Mesodermal cell (in vitro differentiated cells): ENCODE results near the gene PIGR.
A peak's percentile ranks its signal among the peaks of the same experiment; 100 is the strongest.

Experiments used
- H3K27ac ChIP-seq: 2 replicates; pipeline ENCODE4 v1.7.0; 2013; ENCODE audit warnings: mild to moderate bottlenecking, low read depth, low read length, moderate library complexity; ENCODE audit not compliant: severe bottlenecking
- H3K36me3 ChIP-seq: 2 replicates; pipeline ENCODE4 v1.7.1; 2013; ENCODE audit warnings: mild to moderate bottlenecking, low read length, moderate library complexity; ENCODE audit not compliant: control insufficient read depth, insufficient read depth
- H3K4me1 ChIP-seq: one replicate; pipeline ENCODE4 v1.7.1; 2013; ENCODE audit warnings: mild to moderate bottlenecking, low read length; ENCODE audit not compliant: insufficient read depth, control insufficient read depth, poor library complexity, severe bottlenecking
- H3K4me3 ChIP-seq: 2 replicates; pipeline ENCODE4 v1.7.0; 2013; ENCODE audit warnings: low read length, control low read depth, mild to moderate bottlenecking; ENCODE audit not compliant: insufficient read depth, poor library complexity, severe bottlenecking; ENCODE audit errors: extremely low read depth
- H3K9me3 ChIP-seq: 2 replicates; pipeline ENCODE4 v1.7.1; 2013; ENCODE audit warnings: mild to moderate bottlenecking, low read length, moderate library complexity; ENCODE audit not compliant: control insufficient read depth
- WGBS, 2 experiments: methylation state at CpG; one replicate each; pipeline ENCODE4 v1.1.5; 2013; ENCODE audit warnings: missing lambda C conversion rate in 2 of 2; ENCODE audit not compliant: insufficient coverage in 2 of 2; 5-methylcytosine and 5-hydroxymethylcytosine counted together

PIGR gene

DNA sequence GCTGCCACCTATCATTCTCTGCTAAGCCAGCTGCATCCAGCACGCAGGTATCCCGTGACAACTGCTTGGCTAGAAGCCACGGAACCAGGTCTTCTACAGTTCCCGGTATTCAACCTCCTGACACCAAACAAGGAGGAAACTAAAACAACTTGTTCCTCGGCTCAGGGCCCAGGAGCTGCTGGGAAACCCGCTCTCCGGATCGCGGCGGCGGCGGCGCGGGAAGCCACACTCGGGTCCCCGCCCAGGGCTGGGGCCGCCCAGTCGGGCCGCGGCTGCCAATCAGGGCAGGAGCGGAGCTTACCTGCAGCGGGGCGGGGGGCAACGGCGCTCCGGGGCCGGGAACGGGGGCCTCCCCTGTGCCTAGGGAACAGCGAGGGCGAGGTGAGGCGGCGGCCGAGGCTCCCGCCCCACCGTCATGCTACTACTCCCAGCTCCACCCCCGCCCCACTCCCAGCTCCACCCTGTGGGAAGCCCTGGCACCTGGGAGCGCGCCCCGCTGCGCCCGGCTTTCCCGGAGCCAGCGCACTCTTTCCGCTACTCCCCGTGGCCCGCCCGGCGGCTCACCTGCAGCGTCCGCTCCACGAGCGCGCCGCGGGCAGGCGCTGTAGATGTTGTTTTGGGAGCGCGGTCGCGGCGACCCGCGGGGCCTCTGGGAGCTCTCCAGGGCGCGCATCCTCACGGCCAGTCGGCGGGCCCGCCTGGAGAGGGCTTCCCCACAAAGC lies 36.9 kb downstream of the PIGR start:
- Histone ChIP-seq H3K4me3 (peak overlapping the region; percentile 39), H3K27ac (no peak overlapping the region), H3K4me1 (peaks cover 8% of the 10 kb centered on the region), H3K36me3 (no peaks in the 10 kb centered on the region), H3K9me3 (no peaks in the 10 kb centered on the region)
- WGBS, 2 experiments, result 1% methylated on average over 49 to 58 of the region's 69 CpGs

DNA sequence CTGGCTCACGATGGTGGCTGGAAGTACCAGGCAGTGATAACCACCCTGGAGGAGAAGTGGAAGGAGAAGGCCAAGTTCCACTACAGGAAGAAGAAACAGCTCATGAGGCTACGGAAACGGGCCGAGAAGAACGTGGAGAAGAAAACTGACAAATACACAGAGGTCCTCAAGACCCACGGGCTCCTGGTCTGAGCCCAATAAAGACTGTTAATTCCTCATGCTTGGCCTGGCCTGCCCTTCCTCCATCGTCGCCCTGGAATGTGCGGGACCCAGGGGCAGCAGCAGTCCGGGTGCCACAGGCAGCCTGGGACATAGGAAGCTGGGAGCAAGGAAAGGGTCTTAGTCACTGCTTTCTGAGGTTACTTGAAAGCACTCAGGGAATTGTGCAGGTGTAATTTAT lies 38.2 kb downstream of the PIGR start:
- Histone ChIP-seq H3K36me3 (no peaks in the 10 kb centered on the region), H3K9me3 (no peaks in the 10 kb centered on the region), H3K27ac (no peak overlapping the region), H3K4me3 (no peak overlapping the region), H3K4me1 (peaks cover 8% of the 10 kb centered on the region)
- WGBS, 2 experiments, result 96 to 98% methylated on average over 8 to 10 of the region's 10 CpGs

DNA sequence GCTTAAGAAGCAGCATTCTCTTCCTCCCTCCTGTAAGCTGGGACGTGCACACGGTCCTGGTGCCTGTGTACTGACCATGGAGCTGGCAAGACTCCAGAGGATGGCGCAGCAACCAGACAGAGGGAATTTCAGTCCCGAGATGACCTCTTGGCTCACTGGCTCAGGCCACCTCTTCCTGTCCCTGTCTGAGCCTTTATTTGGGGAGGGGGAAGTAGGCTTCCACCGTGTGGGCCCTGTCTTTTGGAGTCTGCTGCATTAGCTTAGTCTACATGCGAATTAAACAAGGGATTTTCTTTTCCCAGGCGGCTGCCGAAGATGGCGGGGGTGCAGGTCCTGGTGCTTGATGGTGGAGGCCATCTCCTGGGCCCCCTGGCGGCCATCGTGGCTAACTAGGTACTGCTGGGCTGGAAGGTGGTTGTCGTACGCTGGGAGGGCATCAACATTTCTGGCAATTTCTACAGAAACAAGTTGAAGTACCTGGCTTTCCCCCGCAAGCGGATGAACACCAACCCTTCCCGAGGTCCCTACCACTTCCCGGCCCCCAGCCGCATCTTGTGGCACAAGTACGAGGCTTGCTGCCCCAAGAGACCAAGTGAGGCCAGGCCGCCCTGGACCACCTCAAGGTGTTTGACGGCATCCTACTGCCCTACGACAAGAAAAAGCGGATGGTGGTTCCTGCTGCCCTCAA lies 38.8 kb downstream of the PIGR start:
- Histone ChIP-seq H3K36me3 (no peaks in the 10 kb centered on the region), H3K4me1 (peaks cover 8% of the 10 kb centered on the region), H3K27ac (no peak overlapping the region), H3K4me3 (no peak overlapping the region), H3K9me3 (no peaks in the 10 kb centered on the region)
- WGBS, 2 experiments, result 83 to 84% methylated on average over 14 to 17 of the region's 23 CpGs

DNA sequence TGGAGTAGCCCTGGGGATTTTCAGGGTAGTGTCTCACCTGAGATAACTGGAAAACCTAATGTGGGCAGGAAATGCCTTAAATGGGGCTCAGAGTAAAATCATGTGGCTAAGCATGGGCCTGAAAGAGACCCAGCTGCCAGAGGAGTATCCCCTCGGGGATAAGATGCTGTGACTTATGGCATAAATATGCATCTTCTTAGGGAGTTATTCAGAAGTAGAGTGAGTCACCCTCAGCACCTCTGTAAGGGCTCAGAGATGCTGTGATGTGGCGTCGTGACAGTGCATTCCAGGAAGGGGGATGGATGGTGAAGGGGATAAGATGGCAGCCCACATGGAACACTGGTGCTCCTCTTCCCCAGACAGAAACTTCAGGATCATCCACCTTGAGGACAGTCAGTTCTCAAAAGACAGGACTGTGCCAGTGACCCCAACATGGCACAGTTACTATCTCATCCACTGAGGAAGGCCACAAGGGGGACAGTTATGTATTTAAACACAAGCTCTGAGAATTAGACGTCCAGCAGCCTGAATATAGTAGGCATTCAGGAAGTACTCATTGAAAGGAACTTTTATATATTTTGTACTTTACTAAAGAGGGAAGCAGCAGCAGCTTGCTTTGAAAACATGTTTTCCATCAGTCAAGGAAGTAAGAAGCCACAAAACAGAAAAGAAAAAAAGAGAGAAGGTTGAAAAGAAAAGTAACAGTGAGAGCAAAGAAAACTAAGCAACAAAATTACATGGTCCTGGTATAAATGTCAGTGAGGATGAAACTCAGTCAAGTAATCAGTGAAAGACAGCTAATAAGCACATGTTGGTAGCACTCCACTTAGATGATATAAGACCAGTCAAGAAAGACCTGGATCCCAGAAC lies 40.7 kb downstream of the PIGR start:
- Histone ChIP-seq H3K4me1 (peaks cover 8% of the 10 kb centered on the region), H3K36me3 (no peaks in the 10 kb centered on the region), H3K27ac (peak overlapping the region; percentile 36), H3K9me3 (no peaks in the 10 kb centered on the region), H3K4me3 (no peak overlapping the region)
- WGBS, 2 experiments, result 52 to 73% methylated on average over 3 to 4 of the region's 4 CpGs

DNA sequence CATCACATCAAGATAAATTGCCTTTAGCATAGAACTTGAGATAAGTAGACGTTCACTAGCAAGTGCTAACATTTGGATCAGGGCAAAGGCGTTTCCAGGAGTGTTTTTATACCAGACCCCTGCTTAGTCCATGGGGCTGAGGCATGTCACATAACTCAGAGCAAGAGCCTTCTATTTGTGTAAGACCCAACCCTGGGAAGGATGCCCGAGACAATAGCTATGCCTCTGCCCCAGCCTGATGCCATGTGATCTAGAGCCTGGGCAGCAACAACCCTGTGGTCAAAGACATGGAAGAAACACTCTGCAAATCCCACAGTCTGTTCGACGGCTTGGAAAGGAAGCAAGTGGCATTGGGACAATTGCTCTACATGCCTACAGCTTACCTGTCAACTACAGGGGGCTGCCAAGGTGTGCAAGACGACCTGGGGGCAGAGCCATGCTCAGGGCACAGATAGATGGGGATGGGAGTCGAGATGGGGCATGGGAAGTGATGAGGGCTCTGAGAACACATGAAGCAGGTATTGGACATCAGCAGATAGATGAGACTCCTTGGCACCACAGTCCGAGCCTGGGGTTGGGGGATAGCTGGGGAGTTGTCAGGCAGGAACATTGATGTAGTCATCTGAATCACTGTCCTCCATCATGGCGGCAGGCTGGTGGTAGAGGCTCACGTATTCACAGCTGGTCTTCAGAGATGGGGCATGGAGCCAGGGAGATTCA lies 41.7 kb downstream of the PIGR start:
- Histone ChIP-seq H3K9me3 (no peaks in the 10 kb centered on the region), H3K4me1 (peaks cover 9% of the 10 kb centered on the region), H3K4me3 (no peak overlapping the region), H3K27ac (peak overlapping the region; percentile 36), H3K36me3 (no peaks in the 10 kb centered on the region)
- WGBS, 2 experiments, result 91 to 98% methylated on average over 9 to 10 of the region's 10 CpGs

DNA sequence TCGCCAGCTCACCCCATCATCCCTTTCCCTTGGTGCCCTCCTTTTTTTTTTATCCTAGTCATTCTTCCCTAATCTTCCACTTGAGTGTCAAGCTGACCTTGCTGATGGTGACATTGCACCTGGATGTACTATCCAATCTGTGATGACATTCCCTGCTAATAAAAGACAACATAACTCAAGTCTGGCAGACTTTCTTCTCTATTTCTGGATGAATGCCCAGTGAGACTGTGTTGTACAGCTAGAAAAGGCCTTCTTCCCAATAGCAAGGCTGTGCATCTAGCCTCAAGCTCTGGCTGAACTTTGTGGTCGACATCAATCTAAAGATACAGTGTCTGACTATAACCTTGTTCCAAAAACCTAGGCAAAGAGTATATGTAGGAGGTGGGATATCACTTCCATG lies 42.6 kb downstream of the PIGR start:
- WGBS, 2 experiments, result 67% methylated on average over 1 of the region's 2 CpGs; no CpG with 5 or more reads in 1 of the 2 experiments

DNA sequence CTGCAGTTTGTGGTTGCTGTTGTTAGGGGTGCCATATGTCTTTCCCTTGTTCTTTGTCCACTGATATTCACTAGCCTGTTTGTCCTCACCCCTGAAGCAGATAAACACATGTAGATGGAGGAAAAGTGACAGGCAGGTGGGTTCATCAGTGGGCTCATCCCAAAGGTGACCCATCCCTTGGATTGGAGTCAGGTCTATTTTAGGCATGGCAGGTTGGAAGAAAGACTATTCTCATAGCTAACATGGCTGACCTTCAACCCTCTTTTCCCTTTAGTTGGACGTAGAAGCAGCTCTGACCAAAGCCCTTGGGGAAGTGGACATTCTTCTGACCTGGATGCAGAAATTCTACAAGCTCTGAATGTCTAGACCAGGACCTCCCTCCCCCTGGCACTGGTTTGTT lies 43.6 kb downstream of the PIGR start:
- Histone ChIP-seq H3K27ac (no peak overlapping the region), H3K36me3 (no peaks in the 10 kb centered on the region), H3K4me3 (no peak overlapping the region), H3K9me3 (no peaks in the 10 kb centered on the region), H3K4me1 (peaks cover 22% of the 10 kb centered on the region)
- 80 to 100% methylated on average over 1 of the region's 1 CpG for WGBS, 2 experiments

More for the DNA sequence above, 42.6 kb downstream of the PIGR start:
- Histone ChIP-seq H3K27ac (no peak overlapping the region), H3K4me3 (no peak overlapping the region), H3K4me1 (peaks cover 16% of the 10 kb centered on the region), H3K9me3 (no peaks in the 10 kb centered on the region), H3K36me3 (no peaks in the 10 kb centered on the region)

DNA sequence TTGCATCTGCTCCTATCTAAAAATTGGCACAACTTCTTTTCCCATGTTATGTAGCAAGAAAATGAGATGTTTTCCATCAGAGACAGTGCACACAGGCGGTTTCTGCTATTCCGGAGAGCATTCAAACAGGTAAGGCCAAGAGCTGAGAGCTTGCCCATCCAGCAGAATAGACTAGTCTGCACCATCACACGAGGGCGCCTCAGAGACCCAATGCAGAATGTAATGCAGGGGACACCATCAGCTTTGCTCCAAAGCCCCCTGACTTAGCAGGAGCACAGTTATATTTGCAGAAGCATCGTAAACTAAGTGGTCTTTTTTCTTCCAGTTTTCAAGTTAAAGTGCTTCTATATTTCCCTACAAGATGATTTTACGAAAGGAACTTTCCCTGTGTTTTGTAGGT lies 44.3 kb downstream of the PIGR start:
- no peaks in the 10 kb centered on the region for H3K36me3 ChIP-seq
- H3K27ac ChIP-seq, result no peak overlapping the region
- H3K4me1 ChIP-seq, result peaks cover 23% of the 10 kb centered on the region
- no peaks in the 10 kb centered on the region for H3K9me3 ChIP-seq
- 90 to 91% methylated on average over 4 of the region's 6 CpGs for WGBS, 2 experiments
- H3K4me3 ChIP-seq, result no peak overlapping the region

DNA sequence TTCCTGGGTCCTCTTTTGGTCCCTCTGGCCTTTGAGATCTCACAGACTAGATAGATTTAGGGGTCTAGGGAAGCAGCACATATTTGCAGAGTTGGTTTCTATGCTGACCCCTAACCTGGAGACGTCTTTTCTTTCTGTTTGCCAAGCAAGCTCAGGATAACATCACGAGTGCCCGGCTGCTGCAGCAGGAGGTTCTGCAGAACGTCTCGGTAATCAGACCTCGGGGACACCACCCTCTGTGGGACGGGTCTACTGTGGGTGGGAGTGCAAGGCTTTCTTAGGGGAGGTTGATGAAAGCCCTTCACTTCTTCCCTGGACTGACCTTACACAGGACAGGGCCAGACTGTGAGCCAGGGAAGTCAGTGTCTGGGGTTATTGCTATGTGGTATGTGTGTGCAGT lies 46.1 kb downstream of the PIGR start:
- WGBS, 2 experiments, result 99 to 100% methylated on average over 2 to 6 of the region's 7 CpGs
- Histone ChIP-seq H3K27ac (no peak overlapping the region), H3K4me3 (no peak overlapping the region), H3K4me1 (peaks cover 23% of the 10 kb centered on the region), H3K36me3 (no peaks in the 10 kb centered on the region), H3K9me3 (no peaks in the 10 kb centered on the region)

DNA sequence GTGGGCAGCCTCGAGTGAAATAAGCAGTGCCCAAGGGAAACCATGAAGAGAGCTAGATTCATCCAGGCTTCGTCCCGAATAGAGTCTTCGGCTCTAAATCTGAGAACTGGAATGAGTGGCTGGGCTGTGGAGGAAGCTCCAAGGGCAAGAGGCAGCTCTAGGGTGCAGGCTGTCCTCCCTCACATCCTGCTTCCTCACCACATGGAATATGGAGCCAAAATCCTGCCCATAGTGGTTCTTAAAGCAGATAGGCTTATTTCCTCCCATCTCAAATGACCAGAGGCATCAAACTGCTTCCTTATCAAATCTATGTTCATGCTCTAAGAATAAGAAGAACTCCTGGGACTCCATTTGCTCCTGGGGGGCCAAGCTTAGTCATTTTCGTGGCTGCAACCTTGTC lies 46.5 kb downstream of the PIGR start:
- no peaks in the 10 kb centered on the region for H3K36me3 ChIP-seq

More for the DNA sequence above, 46.5 kb downstream of the PIGR start:
- Histone ChIP-seq H3K4me1 (peaks cover 23% of the 10 kb centered on the region), H3K27ac (no peak overlapping the region), H3K9me3 (no peaks in the 10 kb centered on the region), H3K4me3 (no peak overlapping the region)
- WGBS, 2 experiments, result 85 to 89% methylated on average over 5 of the region's 5 CpGs
